IMR-90 (cell line): ENCODE results near the gene ATP8B3. TPM values are rescaled to one million over a fixed set of nuclear protein-coding genes. Genes with fewer than 3 reads are reported as not detected.

Source experiments
- ATAC-seq: fragments of 200-7000 bp; cut with Tn5 transposase; 2 replicates; pipeline ENCODE4 v1.9.1; 2020; ENCODE audit warnings: low read depth, mild to moderate bottlenecking, moderate library complexity
- BruUV-seq: library from RNA; stranded (reverse); fragments of 400-500 nt; replicated peaks from 2 replicates; lab custom pipeline; 2021; lab: Mats Ljungman, UMichigan
- CTCF ChIA-PET: fragments of 300-600 bp; formaldehyde crosslinking; extraction: SDS; loops from one replicate; lab custom pipeline; 2021; ENCODE audit warnings: antibody characterized with exemption; lab: Yijun Ruan, JAX
- POLR2A ChIA-PET: fragments of 300-600 bp; sonication (Branson Sonifier 250); formaldehyde crosslinking; loops from one replicate; lab custom pipeline; 2022; ENCODE audit warnings: antibody characterized with exemption; ENCODE audit not compliant: unreplicated experiment; lab: Charles Lee
- DNase-seq: peaks from one replicate; pipeline ENCODE4 v3.0.0; 2013
- H2AFZ ChIP-seq: replicated peaks from 2 replicates; pipeline ENCODE3; 2013; ENCODE audit warnings: low read length, mild to moderate bottlenecking; ENCODE audit not compliant: poor library complexity
- H2AK5ac ChIP-seq: 2 replicates; pipeline ENCODE4 v1.6.1; 2013; ENCODE audit warnings: low read depth, low read length, inconsistent platforms
- H2AK9ac ChIP-seq: replicated peaks from 2 replicates; pipeline ENCODE3; 2013; ENCODE audit warnings: mild to moderate bottlenecking, low read depth, low read length, moderate library complexity; ENCODE audit not compliant: poor library complexity
- H2BK120ac ChIP-seq: 2 replicates; pipeline ENCODE4 v1.6.1; 2013; ENCODE audit warnings: low read depth, low read length, inconsistent platforms
- H2BK15ac ChIP-seq: 3 replicates; pipeline ENCODE4 v1.6.1; 2013; ENCODE audit warnings: low read depth, low read length, inconsistent platforms
- H2BK20ac ChIP-seq: 2 replicates; pipeline ENCODE4 v1.6.1; 2013; ENCODE audit warnings: low read depth, mild to moderate bottlenecking, inconsistent platforms, low read length, moderate library complexity
- H2BK5ac ChIP-seq: 2 replicates; pipeline ENCODE4 v1.6.1; 2013; ENCODE audit warnings: mild to moderate bottlenecking, low read depth, low read length, inconsistent platforms; ENCODE audit not compliant: poor library complexity, severe bottlenecking
- H3K14ac ChIP-seq: replicated peaks from 2 replicates; pipeline ENCODE4 v1.6.1; 2013; ENCODE audit warnings: low read depth, low read length, inconsistent platforms
- H3K18ac ChIP-seq: 2 replicates; pipeline ENCODE4 v1.6.1; 2013; ENCODE audit warnings: low read depth, low read length, control low read depth
- H3K23ac ChIP-seq: 2 replicates; pipeline ENCODE4 v1.6.1; 2013; ENCODE audit warnings: low read depth, low read length, inconsistent platforms
- H3K27ac ChIP-seq: 2 replicates; pipeline ENCODE4 v1.5.1; 2013; ENCODE audit warnings: mild to moderate bottlenecking, control low read depth, low read length; ENCODE audit not compliant: insufficient read depth
- H3K27me3 ChIP-seq: 2 replicates; pipeline ENCODE4 v1.6.1; 2013; ENCODE audit warnings: low read length; ENCODE audit not compliant: control insufficient read depth, insufficient read depth
- H3K36me3 ChIP-seq: 2 replicates; pipeline ENCODE4 v1.6.1; 2013; ENCODE audit warnings: low read length, mixed read lengths; ENCODE audit not compliant: control insufficient read depth, insufficient read depth
- H3K4ac ChIP-seq: 2 replicates; pipeline ENCODE4 v1.6.1; 2013; ENCODE audit warnings: low read depth, low read length, inconsistent platforms
- H3K4me1 ChIP-seq: 2 replicates; pipeline ENCODE4 v1.6.1; 2013; ENCODE audit warnings: low read length, mixed read lengths; ENCODE audit not compliant: control insufficient read depth, insufficient read depth
- H3K4me2 ChIP-seq: 2 replicates; pipeline ENCODE4 v1.6.1; 2013; ENCODE audit warnings: low read depth, mild to moderate bottlenecking, control low read depth, low read length, moderate library complexity
- H3K4me3 ChIP-seq: 2 replicates; pipeline ENCODE4 v1.5.1; 2013; ENCODE audit warnings: low read depth, mild to moderate bottlenecking, control low read depth, low read length, moderate library complexity; ENCODE audit not compliant: insufficient read depth
- H3K56ac ChIP-seq: 2 replicates; pipeline ENCODE4 v1.6.1; 2013; ENCODE audit warnings: low read length, inconsistent platforms; ENCODE audit not compliant: insufficient read depth; ENCODE audit errors: extremely low read depth
- H3K79me1 ChIP-seq, 2 experiments: 2 replicates each; pipeline ENCODE4 v1.6.1; 2013; ENCODE audit warnings: low read length in 2 of 2, inconsistent platforms in 1 of 2, low read depth in 1 of 2
- H3K9ac ChIP-seq: 2 replicates; pipeline ENCODE4 v1.6.1; 2013; ENCODE audit warnings: low read depth, low read length, control low read depth
- H3K9me1 ChIP-seq: 2 replicates; pipeline ENCODE4 v1.6.1; 2013; ENCODE audit warnings: low read length, inconsistent platforms; ENCODE audit not compliant: insufficient read depth
- H3K9me3 ChIP-seq: 2 replicates; pipeline ENCODE4 v1.6.1; 2013; ENCODE audit warnings: low read length; ENCODE audit not compliant: control insufficient read depth, insufficient read depth
- H4K20me1 ChIP-seq: 2 replicates; pipeline ENCODE4 v1.6.1; 2013; ENCODE audit warnings: low read length, inconsistent platforms; ENCODE audit not compliant: insufficient read depth
- H4K5ac ChIP-seq: 2 replicates; pipeline ENCODE4 v1.6.1; 2013; ENCODE audit warnings: mild to moderate bottlenecking, low read depth, low read length, control low read depth
- H4K8ac ChIP-seq, 2 experiments: 2 replicates each; pipeline ENCODE4 v1.6.1; 2013; ENCODE audit warnings: low read depth in 2 of 2, low read length in 2 of 2, control low read depth in 1 of 2, inconsistent platforms in 1 of 2
- H4K91ac ChIP-seq: 2 replicates; pipeline ENCODE4 v1.6.1; 2013; ENCODE audit warnings: low read depth, low read length, inconsistent platforms; ENCODE audit not compliant: insufficient read depth
- BHLHE40 ChIP-seq: fragments of 150-350 bp; IDR thresholded peaks from 2 replicates; pipeline ENCODE4 v1.6.1; 2016; ENCODE audit warnings: mild to moderate bottlenecking, low read depth, low read length
- CEBPB ChIP-seq: IDR thresholded peaks from 2 replicates; pipeline ENCODE4 v1.6.1; 2012; ENCODE audit warnings: low read depth, low read length, improper control_type of control experiment
- CTCF ChIP-seq: conservative IDR thresholded peaks from 2 replicates; pipeline ENCODE4 v1.5.1; 2012; ENCODE audit warnings: mild to moderate bottlenecking, low read depth, low read length, improper control_type of control experiment
- ELK1 ChIP-seq: fragments of 150-350 bp; IDR thresholded peaks from 2 replicates; pipeline ENCODE4 v1.6.1; 2016; ENCODE audit warnings: low read depth, mild to moderate bottlenecking, low read length, moderate library complexity, borderline replicate concordance
- MAFK ChIP-seq: IDR thresholded peaks from 2 replicates; pipeline ENCODE4 v1.6.1; 2012; ENCODE audit warnings: low read depth, low read length, improper control_type of control experiment
- MAZ ChIP-seq: IDR thresholded peaks from 2 replicates; pipeline ENCODE4 v1.6.1; 2012; ENCODE audit warnings: low read depth, mild to moderate bottlenecking, low read length, improper control_type of control experiment, moderate library complexity, borderline replicate concordance
- MXI1 ChIP-seq: IDR thresholded peaks from 2 replicates; pipeline ENCODE4 v1.6.1; 2012; ENCODE audit warnings: low read depth, mild to moderate bottlenecking, low read length, moderate library complexity, borderline replicate concordance
- NFE2L2 ChIP-seq: fragments of 150-350 bp; IDR thresholded peaks from 2 replicates; pipeline ENCODE4 v1.6.1; 2016; ENCODE audit warnings: low read depth, mild to moderate bottlenecking, low read length
- POLR2A ChIP-seq: IDR thresholded peaks from 2 replicates; pipeline ENCODE4 v1.6.1; 2012; ENCODE audit warnings: mild to moderate bottlenecking, low read depth, low read length
- RAD21 ChIP-seq: IDR thresholded peaks from 2 replicates; pipeline ENCODE4 v1.6.1; 2012; ENCODE audit warnings: low read length, improper control_type of control experiment
- RCOR1 ChIP-seq: IDR thresholded peaks from 2 replicates; pipeline ENCODE4 v1.6.1; 2012; ENCODE audit warnings: mild to moderate bottlenecking, low read length, improper control_type of control experiment; ENCODE audit not compliant: insufficient replicate concordance
- RFX5 ChIP-seq: IDR thresholded peaks from 2 replicates; pipeline ENCODE4 v1.8.0; 2012; ENCODE audit warnings: low read depth, mild to moderate bottlenecking, low read length, moderate library complexity
- SMC3 ChIP-seq: fragments of 150-350 bp; IDR thresholded peaks from 2 replicates; pipeline ENCODE4 v1.6.1; 2016; ENCODE audit warnings: low read depth, mild to moderate bottlenecking, antibody characterized with exemption, low read length, moderate library complexity
- USF2 ChIP-seq: fragments of 150-350 bp; IDR thresholded peaks from 2 replicates; pipeline ENCODE4 v1.6.1; 2017; ENCODE audit warnings: mild to moderate bottlenecking, antibody characterized with exemption, low read length, low read depth
- WGBS, 2 experiments: methylation state at CpG; one replicate each; pipeline versions ENCODE4 v1.1.5 to v1.1.7; 2013; ENCODE audit warnings: missing lambda C conversion rate in 2 of 2; ENCODE audit not compliant: insufficient read length in 1 of 2; ENCODE audit errors: extremely low coverage in 2 of 2; 5-methylcytosine and 5-hydroxymethylcytosine counted together
- dilution Hi-C: fragments of 300-500 bp; cut with HindIII; formaldehyde crosslinking; loops from one replicate; pipeline ENCODE4 v1.14.3; 2018; ENCODE audit warnings: low sequenced_read_pairs; ENCODE audit not compliant: unreplicated experiment
- in situ Hi-C: fragments of 300-500 bp; cut with MboI; formaldehyde crosslinking; loops from 3 replicates; pipeline ENCODE4 v1.14.3; 2019; ENCODE audit warnings: low sequenced_read_pairs, inconsistent platforms, mixed read lengths
- intact Hi-C: fragments of 100-400 bp; cut with micrococcal nuclease; formaldehyde crosslinking; loops from 2 replicates; pipeline ENCODE4 v1.10.0; 2022
- polyA plus RNA-seq, 3 experiments: library from polyadenylated mRNA; depleted of rRNA; stranded (reverse); fragments of >200 nt; gene quantifications; 2 replicates each; pipeline ENCODE4 v1.2.3, GENCODE V29; 2012; ENCODE audit warnings: low replicate concordance in 1 of 3
- total RNA-seq: library from RNA; depleted of rRNA; stranded (reverse); fragments of >200 nt; gene quantifications from 2 replicates; pipeline ENCODE4 v1.2.3, GENCODE V29; 2012

The ATP8B3 gene
- total and polyA plus RNA-seq, 2 of the 4 experiments (the other 2 are of a cell fraction) = 1.6 to 8.1 TPM

GRCh38 chr19:1823539-1824251 lies 11.6 kb upstream of the ATP8B3 start:
- TF ChIP-seq CEBPB = no peak
- TF ChIP-seq BHLHE40 = no peak
- no peak for TF ChIP-seq RAD21
- TF ChIP-seq SMC3 = no peak
- no peak for TF ChIP-seq MAZ
- no peak for TF ChIP-seq MAFK
- no peak for TF ChIP-seq MXI1
- no peak for TF ChIP-seq CTCF
- no peak for TF ChIP-seq NFE2L2
- TF ChIP-seq ELK1 = no peak
- no peak for TF ChIP-seq USF2
- TF ChIP-seq RFX5 = no peak
- no peak for TF ChIP-seq POLR2A
- no peak for TF ChIP-seq RCOR1
- Histone ChIP-seq H2AFZ (no peak overlapping the region), H3K9me3 (no peaks in the 10 kb centered on the region), H3K4ac (no peak overlapping the region), H4K5ac (no peak overlapping the region), H3K23ac (no peak overlapping the region), H3K4me2 (no peak overlapping the region), H3K9me1 (no peaks in the 10 kb centered on the region), H2BK15ac (no peak overlapping the region), H2AK9ac (no peak overlapping the region), H4K91ac (no peak overlapping the region), H3K27ac (no peak overlapping the region), H3K4me3 (no peak overlapping the region), H3K27me3 (no peaks in the 10 kb centered on the region), H3K9ac (no peak overlapping the region), H3K18ac (no peak overlapping the region), H2BK120ac (no peak overlapping the region), H3K4me1 (peaks cover 4% of the 10 kb centered on the region; the same call in 1 of the 2 replicates), H4K20me1 (peaks cover 13% of the 10 kb centered on the region), H2BK5ac (no peak overlapping the region), H3K14ac (no peak overlapping the region), H3K36me3 (peaks cover 44% of the 10 kb centered on the region), H3K56ac (no peak overlapping the region), H3K79me1 (peaks cover 0 to 34% of the 10 kb centered on the region in 2 experiments; a peak in 3 of 4 replicates), H2BK20ac (no peak overlapping the region), H2AK5ac (no peak overlapping the region), H4K8ac (no peak overlapping the region)
- ATAC-seq = no peak
- intact Hi-C loops (no loop called here), in situ Hi-C loops (no loop called here), dilution Hi-C loops (no loop called here)
- BruUV-seq = no TSS peak
- CTCF ChIA-PET = interaction anchor here (1.1 kb wide), 1 partner anchor 13 kb away, joined by 4 read pairs; no protein-coding TSS in a partner anchor
- no peak for DNase-seq
- POLR2A ChIA-PET = no interaction called here
- WGBS, 2 experiments = 88% methylated on average over 21 of the region's 36 CpGs; no CpG with 5 or more reads in 1 of the 2 experiments
